Rectal smooth muscle tissue (tissue), 1 donor: ENCODE measurements around the gene VPS51.

ENCODE experiments used
- H3K27ac ChIP-seq: one replicate; pipeline ENCODE4 v1.7.0; 2013; ENCODE audit warnings: low read depth, low read length, inconsistent platforms
- H3K27me3 ChIP-seq: one replicate; pipeline ENCODE4 v1.7.0; 2013; ENCODE audit warnings: low read length; ENCODE audit not compliant: control insufficient read depth, insufficient read depth
- H3K36me3 ChIP-seq: one replicate; pipeline ENCODE4 v1.7.0; 2013; ENCODE audit warnings: low read length; ENCODE audit not compliant: control insufficient read depth, insufficient read depth
- H3K4me1 ChIP-seq: one replicate; pipeline ENCODE4 v1.7.0; 2013; ENCODE audit warnings: low read length; ENCODE audit not compliant: control insufficient read depth, insufficient read depth
- H3K4me3 ChIP-seq: one replicate; pipeline ENCODE4 v1.7.0; 2013; ENCODE audit warnings: low read length
- H3K9ac ChIP-seq: one replicate; pipeline ENCODE4 v1.7.0; 2013; ENCODE audit warnings: low read length

VPS51 gene

GRCh38 chr11:65083134-65083833 is 12.7 kb upstream of the VPS51 start:
- H3K4me1 ChIP-seq, result peaks cover 4% of the 10 kb centered on the region

GRCh38 chr11:65083834-65084597 is 12.0 kb upstream of the VPS51 start, which contains the start of the genes CDCA5 and ZFPL1:
CDCA5 (minus strand) TSS chr11:65084040; CDS start chr11:65083978, 62 bp downstream.
ZFPL1 (plus strand) TSS chr11:65084222; CDS start chr11:65084699, 477 bp downstream.
- H3K4me1 ChIP-seq, result peaks cover 4% of the 10 kb centered on the region
- peak within 1 kb of the TSS; percentile 75 for H3K4me3 ChIP-seq
- peak within 1 kb of the TSS; percentile 88 for H3K9ac ChIP-seq
- H3K36me3 ChIP-seq, result peaks cover 10% of the 10 kb centered on the region
- H3K27me3 ChIP-seq, result no peaks in the 10 kb centered on the region
- peak within 1 kb of the TSS; percentile 91 for H3K27ac ChIP-seq

More at GRCh38 chr11:65083134-65083833, 12.7 kb upstream of the VPS51 start:
- H3K4me3 ChIP-seq, result peak overlapping the region; percentile 75
- peaks cover 7% of the 10 kb centered on the region for H3K36me3 ChIP-seq
- no peak overlapping the region for H3K9ac ChIP-seq
- H3K27ac ChIP-seq, result no peak overlapping the region
- no peaks in the 10 kb centered on the region for H3K27me3 ChIP-seq

DNA sequence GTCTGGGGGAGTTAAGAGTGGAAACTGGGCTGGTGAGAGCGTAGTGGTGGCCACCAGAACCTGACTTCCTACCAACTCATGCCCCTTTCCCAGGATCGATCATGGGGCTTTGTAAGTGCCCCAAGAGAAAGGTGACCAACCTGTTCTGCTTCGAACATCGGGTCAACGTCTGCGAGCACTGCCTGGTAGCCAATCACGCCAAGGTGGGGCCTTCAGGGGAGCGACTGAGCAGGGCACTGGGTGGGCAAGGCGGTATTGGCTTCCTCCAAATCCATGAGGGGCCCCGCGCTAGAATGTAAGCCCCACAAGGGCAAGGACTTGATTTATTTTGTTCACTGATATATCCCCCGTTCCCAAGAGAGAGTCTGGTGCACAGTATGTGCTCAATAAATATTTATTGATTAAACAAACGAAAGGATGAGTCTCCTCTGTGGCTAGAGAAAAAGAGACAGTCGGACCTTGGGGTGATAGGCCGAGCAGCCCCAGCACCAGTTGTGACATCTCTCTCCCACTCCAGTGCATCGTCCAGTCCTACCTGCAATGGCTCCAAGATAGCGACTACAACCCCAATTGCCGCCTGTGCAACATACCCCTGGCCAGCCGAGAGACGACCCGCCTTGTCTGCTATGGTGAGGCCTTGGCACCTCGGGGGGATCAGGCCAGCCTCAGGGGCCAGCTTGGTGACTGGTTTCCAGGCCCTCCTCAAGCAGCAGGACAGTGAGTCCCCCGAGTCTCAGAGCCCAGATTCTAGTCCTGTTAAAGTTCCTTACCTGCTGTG is 11.2 kb upstream of the VPS51 start:
- H3K4me3 ChIP-seq, result peak overlapping the region; percentile 75
- H3K4me1 ChIP-seq, result peaks cover 4% of the 10 kb centered on the region
- H3K27ac ChIP-seq, result peak overlapping the region; percentile 91
- no peaks in the 10 kb centered on the region for H3K27me3 ChIP-seq
- H3K36me3 ChIP-seq, result peaks cover 11% of the 10 kb centered on the region
- H3K9ac ChIP-seq, result peak overlapping the region; percentile 88

DNA sequence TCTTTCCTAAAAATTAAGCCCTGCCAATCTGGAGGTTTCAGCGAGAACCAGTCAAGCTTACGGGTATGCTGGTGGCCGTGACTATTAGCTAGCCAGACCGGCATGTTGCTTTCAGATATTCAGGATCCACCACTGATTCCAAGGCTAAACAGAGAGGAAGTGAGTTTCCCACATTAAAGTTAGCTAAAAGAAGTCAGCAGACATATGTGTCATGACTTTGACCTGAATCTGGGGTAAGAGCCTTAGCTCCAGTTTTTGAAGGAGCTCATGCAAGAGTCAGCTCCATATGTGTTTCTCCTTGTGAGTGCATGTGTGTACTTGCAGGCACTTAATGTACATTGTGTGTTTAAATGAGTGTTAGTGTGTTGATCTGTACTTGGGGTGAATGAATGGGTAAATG is 10.6 kb upstream of the VPS51 start:
- no peak overlapping the region for H3K4me3 ChIP-seq
- H3K36me3 ChIP-seq, result peaks cover 11% of the 10 kb centered on the region

GRCh38 chr11:65086809-65087208 is 9.2 kb upstream of the VPS51 start:
- Histone ChIP-seq H3K27ac (no peak overlapping the region), H3K27me3 (no peaks in the 10 kb centered on the region), H3K9ac (no peak overlapping the region), H3K4me1 (peaks cover 4% of the 10 kb centered on the region), H3K4me3 (no peak overlapping the region), H3K36me3 (peaks cover 11% of the 10 kb centered on the region)

More for the DNA sequence above, 10.6 kb upstream of the VPS51 start:
- Histone ChIP-seq H3K9ac (no peak overlapping the region), H3K27me3 (no peaks in the 10 kb centered on the region), H3K27ac (no peak overlapping the region), H3K4me1 (peaks cover 4% of the 10 kb centered on the region)

- Histone ChIP-seq H3K27me3 (no peaks in the 10 kb centered on the region), H3K27ac (no peak overlapping the region), H3K4me1 (peaks cover 4% of the 10 kb centered on the region), H3K4me3 (no peak overlapping the region), H3K36me3 (peaks cover 11% of the 10 kb centered on the region), H3K9ac (no peak overlapping the region)
Measured at GRCh38 chr11:65087216-65087615, 8.8 kb upstream of the VPS51 start.

GRCh38 chr11:65087827-65088226 is 8.2 kb upstream of the VPS51 start:
- Histone ChIP-seq H3K9ac (no peak overlapping the region), H3K27ac (no peak overlapping the region), H3K36me3 (peaks cover 11% of the 10 kb centered on the region), H3K4me3 (no peak overlapping the region), H3K4me1 (peaks cover 4% of the 10 kb centered on the region), H3K27me3 (no peaks in the 10 kb centered on the region)

GRCh38 chr11:65089621-65090020 is 6.4 kb upstream of the VPS51 start:
- no peaks in the 10 kb centered on the region for H3K27me3 ChIP-seq
- no peak overlapping the region for H3K27ac ChIP-seq
- no peak overlapping the region for H3K4me3 ChIP-seq
- no peak overlapping the region for H3K9ac ChIP-seq
- peaks cover 11% of the 10 kb centered on the region for H3K36me3 ChIP-seq
- peaks cover 1% of the 10 kb centered on the region for H3K4me1 ChIP-seq

DNA sequence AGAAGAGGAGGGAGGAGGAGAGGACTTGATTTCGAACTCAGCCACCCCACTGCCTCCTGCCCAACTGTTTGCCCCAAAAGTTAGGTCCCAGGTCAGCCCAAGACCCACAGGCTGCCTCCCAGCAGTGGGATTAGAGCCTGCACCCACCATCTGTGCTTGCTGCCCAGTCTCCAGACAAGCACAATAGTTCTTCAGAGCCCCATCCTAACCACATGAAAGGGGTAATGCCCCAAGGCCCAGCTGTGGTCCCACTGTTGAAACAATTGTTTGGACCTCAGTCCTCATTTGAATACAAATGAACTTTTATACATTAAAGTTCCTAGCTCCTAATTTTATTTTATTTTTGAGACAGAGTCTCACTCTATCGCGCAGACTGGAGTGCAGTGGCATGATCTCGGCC is 5.4 kb upstream of the VPS51 start:
- Histone ChIP-seq H3K4me3 (no peak overlapping the region), H3K27ac (no peak overlapping the region), H3K27me3 (no peaks in the 10 kb centered on the region), H3K36me3 (peaks cover 11% of the 10 kb centered on the region), H3K9ac (no peak overlapping the region), H3K4me1 (peaks cover under 1% of the 10 kb centered on the region)

DNA sequence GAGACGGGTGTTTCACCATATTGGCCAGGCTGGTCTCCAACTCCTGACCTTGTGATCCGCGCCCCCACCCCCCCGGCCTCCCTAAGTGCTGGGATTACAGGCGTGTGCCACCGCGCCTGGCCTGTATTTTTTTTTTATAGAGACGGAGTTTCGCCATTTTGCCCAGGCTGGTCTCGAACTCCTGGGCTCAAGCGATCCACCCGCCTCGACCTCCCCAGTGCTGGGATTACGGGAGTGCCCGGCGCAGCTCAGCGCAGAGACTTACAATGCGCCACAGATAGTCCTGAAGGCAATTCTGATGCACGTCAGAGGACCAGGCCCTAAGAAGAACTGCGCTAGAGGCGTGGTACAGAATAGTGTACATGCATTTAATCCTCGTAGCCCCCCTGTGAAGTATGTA is 587 bp upstream of the VPS51 start:
- H3K4me1 ChIP-seq, result peaks cover 10% of the 10 kb centered on the region
- no peaks in the 10 kb centered on the region for H3K27me3 ChIP-seq
- peak overlapping the region; percentile 66 for H3K4me3 ChIP-seq
- no peak overlapping the region for H3K9ac ChIP-seq
- no peaks in the 10 kb centered on the region for H3K36me3 ChIP-seq
- peak overlapping the region; percentile 76 for H3K27ac ChIP-seq

DNA sequence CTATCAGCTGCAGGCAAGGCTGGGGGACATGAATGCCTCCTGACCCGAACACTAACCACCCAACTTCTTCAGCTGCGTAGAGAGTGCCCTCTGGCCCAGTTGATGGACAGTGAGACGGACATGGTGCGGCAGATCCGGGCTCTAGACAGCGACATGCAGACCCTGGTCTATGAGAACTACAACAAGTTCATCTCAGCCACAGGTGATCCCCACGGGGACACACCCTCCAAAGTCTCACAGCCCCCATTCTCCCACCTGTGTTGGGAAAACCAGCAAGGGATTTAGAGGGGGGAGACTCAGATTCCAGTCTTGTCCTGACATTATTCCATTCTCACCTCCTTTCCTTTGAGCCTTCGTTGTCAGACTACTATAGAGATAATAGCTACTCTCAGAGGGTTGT is 912 bp downstream of the VPS51 start:
- no peaks in the 10 kb centered on the region for H3K27me3 ChIP-seq
- H3K4me1 ChIP-seq, result peaks cover 10% of the 10 kb centered on the region
- H3K27ac ChIP-seq, result peak overlapping the region; percentile 76
- H3K4me3 ChIP-seq, result peak overlapping the region; percentile 40
- peak overlapping the region; percentile 26 for H3K9ac ChIP-seq
- H3K36me3 ChIP-seq, result no peaks in the 10 kb centered on the region

DNA sequence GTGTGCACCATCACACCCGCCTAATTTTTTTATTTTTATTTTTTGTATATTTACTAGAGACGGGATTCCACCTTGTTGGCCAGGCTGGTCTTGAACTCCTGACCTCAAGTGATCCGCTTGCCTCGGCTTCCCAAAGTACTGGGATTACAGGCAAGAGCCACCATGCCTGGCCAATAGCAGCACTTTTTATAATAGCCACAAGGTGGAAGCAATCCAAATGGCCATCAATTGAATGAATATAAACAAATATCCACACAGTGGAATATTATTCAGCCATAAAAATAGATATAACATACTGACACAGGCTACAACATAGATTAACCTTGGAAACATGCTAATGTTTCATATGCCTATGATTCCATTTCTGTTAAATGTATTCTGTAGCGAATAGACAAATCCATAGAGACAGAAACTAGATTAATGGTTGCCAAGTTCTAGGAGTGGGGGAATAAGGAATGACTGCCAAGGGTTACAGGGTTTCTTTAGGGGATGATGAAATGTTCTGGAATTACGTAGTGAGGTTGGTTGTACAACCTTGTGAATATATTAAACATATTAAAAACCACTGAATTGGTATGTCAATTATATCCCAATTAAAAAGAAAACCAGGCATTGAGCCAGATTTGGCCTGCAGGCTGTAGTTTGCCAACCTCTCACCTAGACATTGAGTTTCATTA is 4.8 kb downstream of the VPS51 start:
- Histone ChIP-seq H3K4me3 (no peak overlapping the region), H3K36me3 (peaks cover 6% of the 10 kb centered on the region), H3K9ac (no peak overlapping the region), H3K4me1 (peaks cover 8% of the 10 kb centered on the region), H3K27me3 (no peaks in the 10 kb centered on the region), H3K27ac (no peak overlapping the region)
